MV-4-11 (cell line): ENCODE results near the gene STK11.

Experiments used
- DNase-seq: peaks from one replicate; lab custom pipeline; 2025; lab: John Stamatoyannopoulos, UW

The STK11 gene

GRCh38 chr19:1262623-1263123 lies 57.1 kb downstream of the STK11 start:
- no peak for DNase-seq

GRCh38 chr19:1263188-1263587 lies 57.6 kb downstream of the STK11 start:
- no peak for DNase-seq

GRCh38 chr19:1264801-1265614 lies 59.4 kb downstream of the STK11 start:
- DNase-seq = peak; percentile 49

- peak; percentile 81 for DNase-seq
Observed at GRCh38 chr19:1265615-1266128, 60.1 kb downstream of the STK11 start.

- peak; percentile 81 for DNase-seq
Observed at GRCh38 chr19:1266129-1266915, 60.7 kb downstream of the STK11 start.

GRCh38 chr19:1266916-1267476 lies 61.4 kb downstream of the STK11 start:
- DNase-seq = peak; percentile 65

DNA sequence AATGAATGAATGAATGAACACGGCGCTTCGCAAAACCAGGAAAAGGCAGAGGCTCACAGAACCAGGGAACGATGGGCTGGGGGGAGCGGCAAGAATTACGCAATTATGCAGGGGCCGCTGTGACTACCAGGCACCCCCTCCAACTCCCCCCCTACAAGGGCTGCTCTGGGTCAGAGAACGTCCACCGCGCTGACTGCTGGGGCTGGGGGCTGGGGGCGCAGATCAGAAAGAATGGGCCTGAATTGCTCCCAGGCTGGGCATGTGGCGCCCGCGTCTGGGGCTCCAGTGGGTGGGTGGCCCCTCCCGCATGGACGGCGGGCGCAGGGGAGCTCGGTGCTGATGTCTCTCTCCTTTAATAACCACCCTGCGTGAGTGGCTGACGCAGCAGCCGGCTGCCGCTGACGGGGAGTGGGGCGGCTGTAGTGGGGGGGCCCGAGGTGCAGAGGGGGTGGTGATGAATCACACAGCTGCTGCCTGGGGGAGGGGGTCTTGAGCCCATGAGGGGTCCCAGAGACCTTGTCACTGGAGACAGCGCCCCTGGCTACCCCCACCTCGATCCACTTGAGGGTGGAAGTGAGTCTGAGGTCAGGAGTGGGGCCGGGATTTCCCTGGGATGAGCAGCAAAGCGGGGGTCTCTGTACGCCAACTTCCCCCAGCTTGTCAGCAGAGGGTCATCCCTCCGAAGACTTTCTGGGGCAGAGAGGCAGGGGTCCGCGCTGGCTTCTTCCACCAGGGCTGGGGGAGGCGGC lies 62.1 kb downstream of the STK11 start:
- DNase-seq = no peak

DNA sequence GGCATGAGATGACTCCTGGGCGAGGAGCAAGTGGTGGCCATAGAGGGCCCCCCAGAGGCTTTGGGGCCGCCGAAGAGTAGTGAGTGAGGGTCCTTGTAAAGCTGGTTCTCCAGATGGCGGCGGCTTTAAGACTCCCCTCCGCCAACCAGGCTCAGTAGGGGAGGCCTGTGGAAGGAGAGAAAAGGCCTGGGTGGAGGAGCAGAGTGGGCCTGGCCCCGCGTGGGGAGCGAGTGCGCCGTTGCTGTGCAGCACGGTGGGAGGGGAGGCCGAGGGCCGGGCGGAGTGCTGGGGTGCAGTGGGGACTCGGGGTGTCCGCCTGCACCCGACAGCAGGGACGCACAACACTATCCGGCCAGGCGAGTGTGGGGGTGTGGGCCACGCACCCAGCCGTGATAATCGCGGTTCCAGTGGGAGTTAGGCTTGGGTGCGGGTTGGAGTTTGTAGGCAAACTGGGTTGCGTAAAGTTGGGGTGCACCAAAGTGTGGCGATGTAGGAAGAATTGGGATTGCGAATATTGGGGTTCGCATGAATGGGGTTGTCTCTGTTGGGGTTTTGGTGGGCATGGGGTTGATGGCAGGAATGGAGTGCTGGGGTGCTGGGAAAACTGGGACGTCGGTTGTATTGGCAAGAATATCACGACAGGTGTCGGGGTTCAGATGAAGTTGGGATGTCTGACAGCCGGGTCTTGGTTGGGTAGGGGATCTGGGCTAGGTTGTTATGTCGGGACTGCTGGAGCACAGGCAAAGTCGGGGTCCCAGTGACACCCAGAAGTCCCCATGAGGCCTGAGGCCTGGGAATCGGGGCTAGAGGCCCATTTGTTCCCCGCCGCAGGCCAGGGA lies 62.9 kb downstream of the STK11 start:
- DNase-seq = peak; percentile 42

DNA sequence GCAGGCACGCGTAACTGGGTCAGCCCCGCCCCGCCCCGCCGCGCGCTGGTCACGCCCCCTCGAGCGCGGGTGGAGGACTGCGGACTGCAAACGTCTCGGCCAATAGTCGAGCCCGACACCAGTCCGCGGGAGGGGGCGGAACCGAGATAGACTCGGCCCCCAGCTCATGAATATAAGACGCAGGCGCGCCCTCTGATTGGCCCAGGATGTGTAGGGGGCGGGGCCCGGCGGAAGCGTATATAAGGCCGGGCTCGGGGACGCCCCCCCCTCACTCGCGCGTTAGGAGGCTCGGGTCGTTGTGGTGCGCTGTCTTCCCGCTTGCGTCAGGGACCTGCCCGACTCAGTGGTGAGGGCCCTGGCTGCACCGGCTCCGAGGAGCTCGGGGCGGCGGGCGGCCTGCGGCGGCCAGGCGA lies 63.5 kb downstream of the STK11 start, which contains the start of gene CIRBP:
CIRBP (plus strand) TSS at position 268 of the 413 bp plus-strand sequence. CDS start 1,602 bp downstream, outside the sequence.
- peak; percentile 100 for DNase-seq

DNA sequence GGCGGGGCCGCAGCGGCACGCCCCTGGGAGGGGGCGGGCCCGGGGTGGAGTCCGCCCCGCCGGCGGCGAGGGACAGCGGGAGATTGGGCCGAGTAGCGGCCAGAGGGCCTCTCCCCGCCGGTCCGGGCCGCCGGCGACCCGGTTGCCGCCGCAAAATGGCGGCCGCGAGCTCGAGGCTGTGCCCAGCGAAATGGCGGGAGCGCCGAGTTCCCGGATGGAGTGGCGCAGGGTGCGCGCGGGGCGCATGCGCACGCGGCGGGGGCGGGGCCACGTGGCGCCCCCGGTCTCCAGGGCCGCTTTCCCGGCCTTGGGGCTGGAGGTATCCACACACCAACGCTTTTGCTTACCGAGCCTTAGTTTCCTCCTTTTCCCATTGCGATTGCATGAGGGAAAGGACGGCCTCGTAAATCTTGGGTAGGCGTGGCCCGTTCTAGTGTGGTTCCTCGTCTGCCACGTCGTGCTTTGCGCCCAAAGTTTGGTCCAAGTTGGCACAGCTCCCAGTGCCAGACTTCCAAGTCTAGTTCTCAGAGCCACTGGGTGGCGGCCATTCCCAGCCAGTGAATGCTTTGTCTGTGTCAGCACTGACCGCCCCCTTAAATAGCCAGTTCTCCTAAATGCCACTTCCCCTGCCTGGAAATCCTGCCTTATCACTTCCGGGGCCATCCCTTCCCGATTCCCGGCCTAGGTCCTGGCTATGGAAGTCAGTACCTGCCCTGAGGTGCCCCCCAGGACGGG lies 64.1 kb downstream of the STK11 start:
- peak; percentile 71 for DNase-seq

DNA sequence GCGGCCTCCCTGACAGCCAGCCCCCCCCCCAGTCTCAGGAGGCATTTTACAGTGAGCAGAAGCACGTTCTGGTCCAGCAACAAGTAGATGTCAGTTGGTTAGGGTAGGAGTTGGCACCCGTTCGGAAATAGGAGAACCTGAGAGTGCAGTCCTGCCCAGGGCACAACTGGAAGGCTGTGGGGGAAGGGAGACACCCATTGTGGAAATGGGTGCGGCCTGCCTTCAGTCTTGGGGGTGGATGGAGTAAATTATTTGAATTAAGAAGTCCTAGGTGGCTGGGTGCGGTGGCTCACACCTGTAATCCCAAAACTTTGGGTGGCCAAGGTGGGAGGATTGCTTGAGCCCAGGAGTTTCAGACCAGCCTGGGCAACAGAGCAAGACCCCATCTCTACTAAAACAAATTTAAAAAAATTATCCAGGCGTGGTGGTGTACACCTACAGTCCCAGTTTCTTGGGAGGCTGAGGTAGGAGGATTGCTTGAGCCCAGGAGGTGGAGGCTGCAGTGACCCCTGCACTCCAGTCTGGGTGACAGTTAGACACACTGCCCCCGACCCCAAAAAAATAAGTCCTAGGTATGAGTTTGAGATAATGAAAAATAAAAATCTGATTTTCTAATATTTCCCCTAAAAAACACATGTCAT lies 64.8 kb downstream of the STK11 start:
- DNase-seq = peak; percentile 53

- DNase-seq = no peak
Observed at GRCh38 chr19:1270854-1271527, 65.4 kb downstream of the STK11 start.

DNA sequence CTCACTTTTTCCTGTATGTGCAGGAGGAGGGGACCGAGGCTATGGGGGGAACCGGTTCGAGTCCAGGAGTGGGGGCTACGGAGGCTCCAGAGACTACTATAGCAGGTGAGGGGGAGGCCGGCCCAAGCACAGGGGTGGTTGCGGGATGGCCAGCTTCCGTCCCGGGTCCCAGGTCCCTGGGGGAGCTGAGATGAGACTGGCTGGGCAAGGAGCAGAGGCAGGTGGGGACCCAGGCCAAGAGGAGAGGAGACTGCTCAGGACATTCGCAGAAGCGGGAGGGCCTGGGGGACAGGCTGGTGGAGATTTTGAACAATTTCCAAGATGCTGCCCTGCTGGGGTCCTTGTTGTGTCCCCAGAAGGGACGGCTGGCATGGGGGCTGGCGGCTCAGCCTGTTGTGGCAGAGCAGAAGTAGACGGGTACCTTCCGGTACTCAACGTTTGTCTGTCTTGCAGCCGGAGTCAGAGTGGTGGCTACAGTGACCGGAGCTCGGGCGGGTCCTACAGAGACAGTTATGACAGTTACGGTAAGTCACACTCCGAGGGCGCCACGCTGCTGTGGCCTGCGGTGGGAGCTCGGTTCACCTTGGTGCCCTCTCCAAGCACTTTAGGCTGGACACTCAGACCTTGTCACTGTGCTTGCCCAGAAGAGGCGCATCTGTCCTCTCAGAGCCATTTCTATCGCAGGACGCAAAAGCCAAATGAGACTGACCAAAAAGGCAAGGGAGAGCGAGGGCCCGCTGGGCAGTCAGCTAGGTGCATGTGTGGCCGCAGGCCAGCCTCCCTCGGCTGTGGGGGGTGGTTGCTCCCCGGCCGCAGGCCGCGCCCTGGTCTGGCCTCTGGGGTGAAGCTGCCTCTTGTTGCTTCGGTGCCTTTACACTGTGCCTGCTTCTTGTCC lies 66.2 kb downstream of the STK11 start:
- peak; percentile 62 for DNase-seq

DNA sequence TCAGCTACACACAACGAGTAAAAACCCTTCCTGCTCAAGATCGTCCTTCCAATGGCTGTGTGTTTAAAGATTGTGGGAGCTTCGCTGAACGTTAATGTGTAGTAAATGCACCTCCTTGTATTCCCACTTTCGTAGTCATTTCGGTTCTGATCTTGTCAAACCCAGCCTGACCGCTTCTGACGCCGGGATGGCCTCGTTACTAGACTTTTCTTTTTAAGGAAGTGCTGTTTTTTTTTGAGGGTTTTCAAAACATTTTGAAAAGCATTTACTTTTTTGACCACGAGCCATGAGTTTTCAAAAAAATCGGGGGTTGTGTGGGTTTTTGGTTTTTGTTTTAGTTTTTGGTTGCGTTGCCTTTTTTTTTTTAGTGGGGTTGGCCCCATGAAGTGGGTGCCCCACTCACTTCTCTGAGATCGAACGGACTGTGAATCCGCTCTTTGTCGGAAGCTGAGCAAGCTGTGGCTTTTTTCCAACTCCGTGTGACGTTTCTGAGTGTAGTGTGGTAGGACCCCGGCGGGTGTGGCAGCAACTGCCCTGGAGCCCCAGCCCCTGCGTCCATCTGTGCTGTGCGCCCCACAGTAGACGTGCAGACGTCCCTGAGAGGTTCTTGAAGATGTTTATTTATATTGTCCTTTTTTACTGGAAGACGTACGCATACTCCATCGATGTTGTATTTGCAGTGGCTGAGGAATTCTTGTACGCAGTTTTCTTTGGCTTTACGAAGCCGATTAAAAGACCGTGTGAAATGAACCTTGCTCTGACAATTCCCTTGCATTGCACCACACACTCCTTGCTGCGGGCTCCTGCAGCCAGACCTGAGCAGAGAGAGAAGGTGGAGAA lies 67.1 kb downstream of the STK11 start:
- peak; percentile 79 for DNase-seq

DNA sequence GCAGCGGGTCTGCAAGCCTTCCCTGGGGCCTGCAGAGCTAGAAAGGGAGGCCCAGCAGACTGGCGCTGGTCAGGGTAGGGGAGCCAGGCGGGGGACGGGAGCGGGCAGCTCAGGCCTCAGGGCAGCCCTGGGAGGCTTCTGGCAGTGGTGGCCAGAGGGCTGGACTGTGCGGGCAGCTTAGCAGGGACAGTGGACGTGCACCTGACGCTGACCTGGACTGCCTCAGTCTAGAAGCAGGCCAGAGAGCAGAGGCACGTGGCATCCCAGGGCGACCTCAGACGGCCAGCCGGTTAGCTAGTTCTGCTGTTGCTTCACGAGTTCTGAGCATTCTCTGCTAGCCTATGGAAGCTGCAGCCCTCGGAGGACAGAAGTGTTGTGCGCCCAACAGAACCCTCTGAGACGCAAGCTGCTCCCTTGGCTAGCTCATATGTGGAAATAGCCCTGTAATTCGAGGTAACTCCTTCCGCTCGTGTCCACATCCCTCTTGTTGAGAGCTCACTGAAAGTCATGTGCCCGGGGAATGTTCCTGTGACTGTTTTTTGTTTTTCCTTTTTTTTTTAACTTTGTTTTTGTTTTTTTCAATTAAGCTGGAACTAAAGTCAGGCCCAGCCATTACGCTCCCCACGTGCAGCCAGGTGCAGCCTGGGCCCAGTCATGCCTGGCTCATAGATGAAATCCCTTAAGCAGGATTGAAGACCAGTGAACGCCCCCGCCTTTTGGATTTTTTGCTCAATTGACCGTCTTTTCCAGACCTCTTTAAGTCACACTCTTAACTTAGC lies 67.9 kb downstream of the STK11 start:
- DNase-seq = peak; percentile 80
